B cell (primary cell): ENCODE measurements around the gene RAB3IP. TPM values are rescaled to one million over a fixed set of nuclear protein-coding genes. Genes with fewer than 3 reads are reported as not detected.

Source experiments
- ATAC-seq: fragments of 200-7000 bp; cut with Tn5 transposase; one replicate; pipeline ENCODE4 v1.10.0; 2021; ENCODE audit warnings: low read depth, mild to moderate bottlenecking, moderate number of reproducible peaks, moderate library complexity
- CTCF ChIA-PET: fragments of 350-600 bp; sonication (Branson Sonifier 250); formaldehyde crosslinking; loops from one replicate; lab custom pipeline; 2021; ENCODE audit warnings: antibody characterized with exemption, inconsistent platforms; lab: Charles Lee
- POLR2A ChIA-PET: fragments of 350-600 bp; sonication (Branson Sonifier 250); formaldehyde crosslinking; loops from one replicate; lab custom pipeline; 2021; ENCODE audit warnings: antibody characterized with exemption; lab: Charles Lee
- DNase-seq: peaks from one replicate; pipeline ENCODE4 v3.0.0; 2013
- H2AFZ ChIP-seq: 2 replicates; pipeline ENCODE4 v1.6.1; 2012; ENCODE audit warnings: mild to moderate bottlenecking, low read depth, low read length; ENCODE audit not compliant: insufficient read depth, poor library complexity, severe bottlenecking
- H3K27ac ChIP-seq, 2 donors: 1 replicate in 1 of 2; 2 replicates in 1 of 2; pipeline ENCODE4 v1.5.1; 2012 to 2013; ENCODE audit warnings: low read length in 2 of 2, mild to moderate bottlenecking in 2 of 2, moderate library complexity in 1 of 2
- H3K27me3 ChIP-seq, 4 experiments: fragments of 200-600 bp in 1 of 4; sonication (generic) in 1 of 4; replicated peaks in 1 of 4; 1 replicate in 2 of 4; 2 replicates in 2 of 4; pipeline versions ENCODE4 v1.6.1 to v1.7.0; 2013 to 2016; ENCODE audit warnings: low read length in 3 of 4, mild to moderate bottlenecking in 2 of 4, mixed read lengths in 1 of 4, moderate library complexity in 1 of 4; ENCODE audit not compliant: insufficient read depth in 4 of 4, control insufficient read depth in 3 of 4; ENCODE audit errors: control extremely low read depth in 1 of 4
- H3K36me3 ChIP-seq, 2 experiments: replicated peaks in 1 of 2; 1 replicate in 1 of 2; 2 replicates in 1 of 2; pipeline versions ENCODE4 v1.6.1 to v1.7.1; 2013; ENCODE audit warnings: low read length in 1 of 2; ENCODE audit not compliant: insufficient read depth in 2 of 2, control insufficient read depth in 1 of 2; ENCODE audit errors: control extremely low read depth in 1 of 2, extremely low read depth in 1 of 2
- H3K4me1 ChIP-seq, 2 donors: fragments of 200-600 bp in 1 of 2; sonication (generic) in 1 of 2; 1 replicate in 1 of 2; 2 replicates in 1 of 2; pipeline versions ENCODE4 v1.5.1 to v1.6.1; 2013 to 2017; ENCODE audit warnings: low read length in 2 of 2; ENCODE audit not compliant: control insufficient read depth in 2 of 2, insufficient read depth in 2 of 2
- H3K4me2 ChIP-seq: replicated peaks from 2 replicates; pipeline ENCODE3; 2012; ENCODE audit warnings: mild to moderate bottlenecking, low read depth, low read length; ENCODE audit not compliant: poor library complexity, severe bottlenecking
- H3K4me3 ChIP-seq, 5 experiments: fragments of 200-600 bp in 1 of 5; sonication (generic) in 1 of 5; 1 replicate in 3 of 5; 2 replicates in 2 of 5; pipeline versions ENCODE4 v1.5.1 to v1.7.0; 2011 to 2016; ENCODE audit warnings: low read length in 4 of 5, mild to moderate bottlenecking in 4 of 5, low read depth in 2 of 5, control low read depth in 1 of 5, moderate library complexity in 1 of 5; ENCODE audit not compliant: insufficient read depth in 1 of 5; ENCODE audit errors: control extremely low read depth in 1 of 5, extremely low read depth in 1 of 5
- H3K79me2 ChIP-seq: fragments of 200-600 bp; sonication (generic); one replicate; pipeline ENCODE4 v1.6.0; 2016; ENCODE audit warnings: low read length; ENCODE audit not compliant: control insufficient read depth, insufficient read depth
- H3K9ac ChIP-seq: fragments of 200-600 bp; sonication (generic); 2 replicates; pipeline ENCODE4 v1.6.1; 2017; ENCODE audit warnings: mild to moderate bottlenecking, low read length, moderate library complexity
- H3K9me3 ChIP-seq, 3 donors: one replicate each; pipeline versions ENCODE4 v1.6.1 to v1.7.1; 2013; ENCODE audit warnings: low read length in 2 of 3; ENCODE audit not compliant: control insufficient read depth in 2 of 3, insufficient read depth in 1 of 3; ENCODE audit errors: control extremely low read depth in 1 of 3
- H4K20me1 ChIP-seq: 2 replicates; pipeline ENCODE4 v1.6.0; 2012; ENCODE audit warnings: mild to moderate bottlenecking, low read length; ENCODE audit not compliant: insufficient read depth, control insufficient read depth, poor library complexity, severe bottlenecking
- H3K27ac Mint-ChIP-seq: one replicate; pipeline ENCODE4 v1.8.0; 2021; ENCODE audit warnings: mixed read lengths
- H3K27me3 Mint-ChIP-seq: one replicate; pipeline ENCODE4 v1.8.0; 2021; ENCODE audit warnings: mixed read lengths
- H3K4me1 Mint-ChIP-seq: one replicate; pipeline ENCODE4 v1.8.0; 2021; ENCODE audit warnings: mixed read lengths
- H3K4me3 Mint-ChIP-seq: one replicate; pipeline ENCODE4 v1.8.0; 2021; ENCODE audit warnings: mixed read lengths
- H3K9me3 Mint-ChIP-seq: one replicate; pipeline ENCODE4 v1.8.0; 2022; ENCODE audit warnings: mixed read lengths; ENCODE audit not compliant: insufficient read depth
- CTCF ChIP-seq: fragments of 200-600 bp; IDR thresholded peaks from one replicate; pipeline ENCODE4 v1.8.0; 2022; ENCODE audit warnings: antibody characterized with exemption, mild to moderate bottlenecking
- EZH2 ChIP-seq: IDR thresholded peaks from 2 replicates; pipeline ENCODE4 v1.6.1; 2012; ENCODE audit warnings: borderline replicate concordance, low read depth, mild to moderate bottlenecking, moderate library complexity, low read length; ENCODE audit not compliant: insufficient read depth, poor library complexity, severe bottlenecking
- WGBS: methylation state at CpG from one replicate; pipeline ENCODE4 v1.1.5; 2013; ENCODE audit warnings: missing lambda C conversion rate; ENCODE audit not compliant: insufficient coverage; 5-methylcytosine and 5-hydroxymethylcytosine counted together
- intact Hi-C: fragments of 100-400 bp; cut with micrococcal nuclease; formaldehyde crosslinking; loops from one replicate; pipeline ENCODE4 v1.10.0; 2022
- polyA plus RNA-seq: library from polyadenylated mRNA; depleted of rRNA; stranded (reverse); fragments of >200 nt; gene quantifications from 2 replicates; pipeline ENCODE4 v1.2.3, GENCODE V29; 2012
- total RNA-seq, 2 donors: library from RNA; stranded (reverse); fragments of 120-200 nt in 1 of 2; gene quantifications; 1 replicate in 1 of 2; 2 replicates in 1 of 2; pipeline versions ENCODE4 v1.2.3 to v1.2.4, GENCODE V29; 2013 to 2022

The RAB3IP gene
- total and polyA plus RNA-seq, 2 donors (not counting 1 experiment from before 2014, with no cell fraction given): 11.2 to 37.9 TPM

- Histone ChIP-seq H2AFZ (no peak overlapping the region), H3K36me3 (no peaks in the 10 kb centered on the region), H3K9ac (no peak overlapping the region), H3K9me3 (no peaks in the 10 kb centered on the region), H3K27me3 (no peaks in the 10 kb centered on the region), H3K4me3 (no peak overlapping the region), H4K20me1 (no peaks in the 10 kb centered on the region), H3K27ac (no peak overlapping the region), H3K79me2 (no peaks in the 10 kb centered on the region), H3K4me1 (no peaks in the 10 kb centered on the region), H3K4me2 (no peak overlapping the region)
- CTCF ChIA-PET: interaction anchor here (1.0 kb wide), 1 partner anchor 44 kb away, joined by 3 read pairs; no protein-coding TSS in a partner anchor
- Mint-ChIP-seq H3K4me3 (no peak overlapping the region), H3K4me1 (no peaks in the 10 kb centered on the region), H3K27ac (no peak overlapping the region), H3K27me3 (peaks cover 13% of the 10 kb centered on the region), H3K9me3 (no peaks in the 10 kb centered on the region)
- DNase-seq (no peak), ATAC-seq (no peak)
- no peak for TF ChIP-seq CTCF
- TF ChIP-seq EZH2: no peak
- 96% methylated on average over 9 of the region's 13 CpGs for WGBS
- POLR2A ChIA-PET: no interaction called here
- intact Hi-C loops: no loop called here
These were observed 97.4 kb downstream of the RAB3IP start for GRCh38 chr12:69836015-69836414.

GRCh38 chr12:69837191-69837590, 98.5 kb downstream of the RAB3IP start:
- POLR2A ChIA-PET: no interaction called here
- Histone ChIP-seq H3K27ac (no peak overlapping the region), H3K4me3 (no peak overlapping the region), H3K9me3 (no peaks in the 10 kb centered on the region), H4K20me1 (no peaks in the 10 kb centered on the region), H3K4me1 (no peaks in the 10 kb centered on the region), H3K36me3 (no peaks in the 10 kb centered on the region), H2AFZ (no peak overlapping the region), H3K27me3 (no peaks in the 10 kb centered on the region), H3K9ac (no peak overlapping the region), H3K79me2 (no peaks in the 10 kb centered on the region), H3K4me2 (no peak overlapping the region)
- TF ChIP-seq EZH2: no peak
- peaks cover 19% of the 10 kb centered on the region for H3K27me3 Mint-ChIP-seq
- intact Hi-C loops: no loop called here
- no peak overlapping the region for H3K27ac Mint-ChIP-seq
- H3K9me3 Mint-ChIP-seq: no peaks in the 10 kb centered on the region
- CTCF ChIA-PET: no interaction called here
- ATAC-seq: no peak
- no peak for DNase-seq
- H3K4me3 Mint-ChIP-seq: no peak overlapping the region
- WGBS: no CpG with 5 or more reads among the region's 4 CpGs
- H3K4me1 Mint-ChIP-seq: no peaks in the 10 kb centered on the region
